Measurements from ENCODE around the gene PIGU. TPM values are rescaled to one million over a fixed set of nuclear protein-coding genes. Genes with fewer than 3 reads are reported as not detected.

The PIGU gene
- total RNA-seq, 1 experiment from 2014 or later = 25.1 TPM

- Histone ChIP-seq H3K4me2 (ENCODE audit: low read length) (no peak overlapping the region), H3K27me3 (ENCODE audit: insufficient read depth, low read length) (no peaks in the 10 kb centered on the region), H3K9ac (ENCODE audit: low read length) (no peak overlapping the region), H2AFZ (ENCODE audit: low read depth, low read length, poor library complexity, severe bottlenecking) (no peak overlapping the region), H3K79me2 (ENCODE audit: insufficient read depth, low read length) (no peaks in the 10 kb centered on the region), H4K20me1 (ENCODE audit: insufficient read depth) (no peaks in the 10 kb centered on the region), H3K9me3 (ENCODE audit: control insufficient read depth in 1 of 2, insufficient read depth in 1 of 2, low read depth in 1 of 2, low read length in 2 of 2) (no peaks in the 10 kb centered on the region), H3K4me3 (replicated peaks in 1 of 2; ENCODE audit: low read depth in 1 of 2, low read length in 2 of 2) (no peak overlapping the region), H3K9me2 (ENCODE audit: insufficient read depth) (no peaks in the 10 kb centered on the region), H3K27ac (ENCODE audit: low read depth, low read length) (no peak overlapping the region), H3K4me1 (ENCODE audit: control insufficient read depth in 1 of 2, insufficient read depth in 2 of 2, low read length in 2 of 2) (peaks cover 0 to 24% of the 10 kb centered on the region in 2 experiments; a peak in 2 of 4 replicates), H3K36me3 (ENCODE audit: control insufficient read depth in 1 of 2, insufficient read depth in 2 of 2, low read length in 2 of 2) (no peaks in the 10 kb centered on the region)
- ChIA-PET POLR2A (no interaction called here), RAD21 (ENCODE audit: low non-redundant PET in 1 of 2, low total read pairs in 2 of 2, uncharacterized antibody in 2 of 2, unreplicated experiment in 2 of 2) (interaction anchor here in 1 of 2 experiments (0.6 kb wide), 1 partner anchor 42 kb away, joined by 6 read pairs; no protein-coding TSS in a partner anchor), CTCF (no interaction called here)
- no peak for ATAC-seq
- BruUV-seq (replicated peaks) = no TSS peak
- intact Hi-C loops (cut with micrococcal nuclease) = loop anchor here (2.0 kb wide), 2 partner anchors 131 to 191 kb away; no protein-coding TSS in a partner anchor
- no peak for TF ChIP-seq CEBPB (IDR thresholded peaks at IDR 0.05; ENCODE audit: low read depth)
- TF ChIP-seq EZH2 (IDR thresholded peaks at IDR 0.05) = no peak
- TF ChIP-seq RAD21 (IDR thresholded peaks at IDR 0.05; ENCODE audit: low read depth) = no peak
- no peak for TF ChIP-seq ZBTB33 (IDR thresholded peaks at IDR 0.05; ENCODE audit: extremely low read depth, insufficient replicate concordance, low read length)
- TF ChIP-seq CTCF (IDR thresholded peaks at IDR 0.05 in 2 of 3, conservative IDR thresholded peaks at IDR 0.05 in 1 of 3; ENCODE audit: borderline replicate concordance in 1 of 3, insufficient read depth in 1 of 3, low read depth in 2 of 3, low read length in 2 of 3) = no peak
- TF ChIP-seq ZNF274 (IDR thresholded peaks at IDR 0.05; ENCODE audit: low read depth, low read length) = no peak
- TF ChIP-seq EGR1 (IDR thresholded peaks at IDR 0.05; ENCODE audit: low read depth) = no peak
- TF ChIP-seq TCF7L2 (IDR thresholded peaks at IDR 0.05; ENCODE audit: borderline replicate concordance, extremely low read depth, insufficient read depth, insufficient read length) = no peak
- no peak for TF ChIP-seq YY1 (IDR thresholded peaks at IDR 0.05; ENCODE audit: extremely low read depth, insufficient replicate concordance, low read depth, low read length)
- TF ChIP-seq SIN3A (IDR thresholded peaks at IDR 0.05; ENCODE audit: low read depth) = no peak
- no peak for DNase-seq (ENCODE audit: low read depth, low spot score)
Observed at GRCh38 chr20:34578025-34578424, 98.9 kb downstream of the PIGU start.
